CD14-positive monocyte (primary cell): Measurements from ENCODE around the gene SH2D3C. TPM values are rescaled to one million over a fixed set of nuclear protein-coding genes. Genes with fewer than 3 reads are reported as not detected.

Source experiments
- DNase-seq, 3 donors: peaks; one replicate each; pipeline ENCODE4 v3.0.0-alpha.2; 2011 to 2022
- H2AFZ ChIP-seq: 2 replicates; pipeline ENCODE4 v1.6.0; 2012; ENCODE audit warnings: mild to moderate bottlenecking, low read depth, low read length, inconsistent platforms; ENCODE audit not compliant: insufficient read depth, poor library complexity, severe bottlenecking
- H3K27ac ChIP-seq, 2 donors: 1 replicate in 1 of 2; 2 replicates in 1 of 2; pipeline ENCODE4 v1.5.1; 2012 to 2013; ENCODE audit warnings: low read length in 2 of 2, control low read depth in 1 of 2, inconsistent platforms in 1 of 2, low read depth in 1 of 2, mild to moderate bottlenecking in 1 of 2
- H3K27me3 ChIP-seq, 2 donors: one replicate each; pipeline versions ENCODE4 v1.6.0 to v1.6.1; 2011 to 2013; ENCODE audit warnings: low read length in 2 of 2; ENCODE audit not compliant: control insufficient read depth in 2 of 2, insufficient read depth in 2 of 2
- H3K36me3 ChIP-seq, 2 donors: replicated peaks in 1 of 2; 1 replicate in 1 of 2; 2 replicates in 1 of 2; pipeline versions ENCODE4 v1.5.1 to v1.6.1; 2012 to 2013; ENCODE audit warnings: low read length in 2 of 2, control low read depth in 1 of 2, inconsistent platforms in 1 of 2, mild to moderate bottlenecking in 1 of 2; ENCODE audit not compliant: insufficient read depth in 2 of 2, control insufficient read depth in 1 of 2
- H3K4me1 ChIP-seq, 2 donors: 1 replicate in 1 of 2; 2 replicates in 1 of 2; pipeline versions ENCODE4 v1.5.1 to v1.6.1; 2012 to 2013; ENCODE audit warnings: low read length in 2 of 2, control low read depth in 1 of 2, inconsistent platforms in 1 of 2, mild to moderate bottlenecking in 1 of 2, moderate library complexity in 1 of 2; ENCODE audit not compliant: insufficient read depth in 2 of 2, control insufficient read depth in 1 of 2
- H3K4me2 ChIP-seq: replicated peaks from 2 replicates; pipeline ENCODE3; 2012; ENCODE audit warnings: low read length, moderate library complexity, mild to moderate bottlenecking; ENCODE audit not compliant: poor library complexity, severe bottlenecking; ENCODE audit errors: extremely low read depth
- H3K4me3 ChIP-seq, 3 experiments: fragments of 200-600 bp in 1 of 3; sonication (generic) in 1 of 3; replicated peaks in 1 of 3; 1 replicate in 2 of 3; 2 replicates in 1 of 3; pipeline ENCODE4 v1.5.1; 2011 to 2013; ENCODE audit warnings: low read length in 3 of 3, mild to moderate bottlenecking in 3 of 3, control low read depth in 2 of 3, low read depth in 2 of 3, inconsistent platforms in 1 of 3, moderate library complexity in 1 of 3
- H3K79me2 ChIP-seq: 2 replicates; pipeline ENCODE4 v1.6.0; 2012; ENCODE audit warnings: mild to moderate bottlenecking, control low read depth, inconsistent platforms, low read length, moderate library complexity; ENCODE audit not compliant: insufficient read depth
- H3K9ac ChIP-seq: 2 replicates; pipeline ENCODE4 v1.6.0; 2017; ENCODE audit warnings: low read length, mild to moderate bottlenecking; ENCODE audit not compliant: insufficient read depth, poor library complexity, severe bottlenecking
- H3K9me3 ChIP-seq, 2 donors: replicated peaks in 1 of 2; 1 replicate in 1 of 2; 2 replicates in 1 of 2; pipeline versions ENCODE4 v1.5.1 to v1.6.1; 2012 to 2013; ENCODE audit warnings: low read length in 2 of 2, control low read depth in 1 of 2; ENCODE audit not compliant: control insufficient read depth in 1 of 2, insufficient read depth in 1 of 2
- H4K20me1 ChIP-seq: 2 replicates; pipeline ENCODE4 v1.6.0; 2012; ENCODE audit warnings: mild to moderate bottlenecking, low read length, control low read depth, moderate library complexity; ENCODE audit not compliant: insufficient read depth
- H3K27ac Mint-ChIP-seq, 7 donors: one replicate each; pipeline ENCODE4 v1.8.0; 2020; ENCODE audit warnings: mild to moderate bottlenecking in 7 of 7, mixed read lengths in 7 of 7, moderate library complexity in 6 of 7, inconsistent platforms in 2 of 7
- H3K27me3 Mint-ChIP-seq, 3 donors: one replicate each; pipeline ENCODE4 v1.8.0; 2021 to 2022; ENCODE audit warnings: low read depth in 3 of 3, mild to moderate bottlenecking in 3 of 3, mixed read lengths in 3 of 3, moderate library complexity in 3 of 3, inconsistent platforms in 1 of 3
- H3K36me3 Mint-ChIP-seq, 2 donors: one replicate each; pipeline ENCODE4 v1.8.0; 2020; ENCODE audit warnings: mixed read lengths in 2 of 2, inconsistent platforms in 1 of 2, mild to moderate bottlenecking in 1 of 2
- H3K4me1 Mint-ChIP-seq: one replicate; pipeline ENCODE4 v1.8.0; 2020; ENCODE audit warnings: mild to moderate bottlenecking, mixed read lengths
- H3K4me3 Mint-ChIP-seq, 2 donors: one replicate each; pipeline ENCODE4 v1.8.0; 2020; ENCODE audit warnings: mild to moderate bottlenecking in 2 of 2, mixed read lengths in 2 of 2, moderate library complexity in 1 of 2
- H3K9me3 Mint-ChIP-seq, 7 donors: one replicate each; pipeline ENCODE4 v1.8.0; 2020 to 2022; ENCODE audit warnings: mixed read lengths in 7 of 7, mild to moderate bottlenecking in 6 of 7, moderate library complexity in 6 of 7, inconsistent platforms in 2 of 7
- WGBS: methylation state at CpG from one replicate; pipeline ENCODE4 v1.1.5; 2013; ENCODE audit warnings: missing lambda C conversion rate; ENCODE audit not compliant: insufficient coverage; 5-methylcytosine and 5-hydroxymethylcytosine counted together
- intact Hi-C, 2 donors: fragments of 100-400 bp; cut with micrococcal nuclease; formaldehyde crosslinking; loops; one replicate each; pipeline versions ENCODE4 v1.15.0 to v1.15.1; 2023
- polyA plus RNA-seq, 3 donors: library from polyadenylated mRNA; depleted of rRNA in 1 of 3; unstranded in 2 of 3; stranded (reverse) in 1 of 3; fragments of 300-500 nt in 2 of 3; fragments of >200 nt in 1 of 3; fragmentation: Illumina TruSeq in 2 of 3; gene quantifications; 1 replicate in 2 of 3; 2 replicates in 1 of 3; pipeline ENCODE4 v1.2.3, GENCODE V29; 2012 to 2021
- TF ChIP-seq, protein P1 (sequence below): fragments of 200-600 bp; IDR thresholded peaks from one replicate; pipeline ENCODE4 v1.8.0; 2022; ENCODE audit warnings: antibody characterized with exemption, mild to moderate bottlenecking

SH2D3C gene
- polyA plus RNA-seq, 3 donors = 11.5 to 47.3 (median 20.5) TPM

DNA sequence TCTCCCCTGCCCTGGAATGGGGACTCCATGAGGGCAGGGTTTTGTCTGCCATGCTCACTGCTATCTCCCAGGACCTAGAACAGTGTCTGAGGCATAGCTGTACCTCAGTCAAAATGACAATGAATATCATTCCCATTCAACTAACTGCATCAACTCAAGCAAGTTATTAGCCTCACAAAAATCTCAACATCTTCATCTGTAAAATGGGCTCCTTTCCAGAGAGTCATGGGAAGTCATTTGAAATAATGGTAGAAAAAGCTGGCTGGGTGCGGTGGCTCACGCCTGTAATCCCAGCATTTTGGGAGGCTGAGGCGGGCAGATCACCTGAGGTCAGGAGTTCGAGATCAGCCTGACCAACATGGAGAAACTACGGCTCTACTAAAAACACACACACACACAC lies 9.4 kb downstream of the SH2D3C start:
- Mint-ChIP-seq H3K27ac (peak overlapping the region in 5 of 7 donors; percentile 31 to 88 (median 67)), H3K9me3 (no peaks in the 10 kb centered on the region), H3K4me3 (no peak overlapping the region), H3K27me3 (peaks cover 0 to 3% (median 0%) of the 10 kb centered on the region in 3 donors), H3K36me3 (peaks cover 65 to 86% of the 10 kb centered on the region in 2 donors), H3K4me1 (peaks cover 88% of the 10 kb centered on the region)
- peaks cover 98% of the 10 kb centered on the region for H3K79me2 ChIP-seq
- TF ChIP-seq, protein P1, sequence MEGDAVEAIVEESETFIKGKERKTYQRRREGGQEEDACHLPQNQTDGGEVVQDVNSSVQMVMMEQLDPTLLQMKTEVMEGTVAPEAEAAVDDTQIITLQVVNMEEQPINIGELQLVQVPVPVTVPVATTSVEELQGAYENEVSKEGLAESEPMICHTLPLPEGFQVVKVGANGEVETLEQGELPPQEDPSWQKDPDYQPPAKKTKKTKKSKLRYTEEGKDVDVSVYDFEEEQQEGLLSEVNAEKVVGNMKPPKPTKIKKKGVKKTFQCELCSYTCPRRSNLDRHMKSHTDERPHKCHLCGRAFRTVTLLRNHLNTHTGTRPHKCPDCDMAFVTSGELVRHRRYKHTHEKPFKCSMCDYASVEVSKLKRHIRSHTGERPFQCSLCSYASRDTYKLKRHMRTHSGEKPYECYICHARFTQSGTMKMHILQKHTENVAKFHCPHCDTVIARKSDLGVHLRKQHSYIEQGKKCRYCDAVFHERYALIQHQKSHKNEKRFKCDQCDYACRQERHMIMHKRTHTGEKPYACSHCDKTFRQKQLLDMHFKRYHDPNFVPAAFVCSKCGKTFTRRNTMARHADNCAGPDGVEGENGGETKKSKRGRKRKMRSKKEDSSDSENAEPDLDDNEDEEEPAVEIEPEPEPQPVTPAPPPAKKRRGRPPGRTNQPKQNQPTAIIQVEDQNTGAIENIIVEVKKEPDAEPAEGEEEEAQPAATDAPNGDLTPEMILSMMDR = no peak
- H3K27me3 ChIP-seq = no peaks in the 10 kb centered on the region
- intact Hi-C loops = no loop called here
- peaks cover 54 to 78% of the 10 kb centered on the region in 2 donors for H3K4me1 ChIP-seq
- no peak overlapping the region for H3K4me2 ChIP-seq
- H3K9ac ChIP-seq = no peak overlapping the region
- no peak overlapping the region for H3K4me3 ChIP-seq
- H3K27ac ChIP-seq = peak overlapping the region in 1 of 2 donors; percentile 61
- H3K9me3 ChIP-seq = no peaks in the 10 kb centered on the region
- H2AFZ ChIP-seq = no peak overlapping the region
- 100% methylated on average over 4 of the region's 5 CpGs for WGBS
- H3K36me3 ChIP-seq = peaks cover 65 to 92% of the 10 kb centered on the region in 2 donors
- DNase-seq = no peak
- H4K20me1 ChIP-seq = peaks cover 99% of the 10 kb centered on the region

DNA sequence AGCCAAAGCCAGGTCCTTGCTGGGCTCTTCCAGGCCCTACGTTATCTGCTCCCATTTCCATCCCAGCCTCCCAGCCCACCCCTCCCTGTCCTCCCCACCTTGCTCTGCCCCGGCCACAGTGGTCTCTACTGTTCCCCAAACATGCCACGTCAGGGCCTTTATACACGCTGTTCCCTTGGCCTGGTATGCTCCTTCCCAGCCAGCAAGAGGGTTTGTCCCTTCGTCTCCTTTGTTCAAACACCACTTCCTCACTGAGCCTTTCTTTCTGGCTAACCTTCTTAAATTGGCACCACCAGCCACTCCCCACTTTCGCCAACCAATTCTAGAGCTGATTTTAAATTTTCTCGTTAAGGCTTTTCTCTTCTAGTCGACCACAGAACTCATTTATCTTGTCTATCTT lies 9.8 kb downstream of the SH2D3C start:
- TF ChIP-seq, protein P1 = no peak
- Histone ChIP-seq H3K4me3 (no peak overlapping the region), H3K9ac (no peak overlapping the region), H3K4me2 (no peak overlapping the region), H3K27me3 (no peaks in the 10 kb centered on the region), H3K27ac (peak overlapping the region in 1 of 2 donors; percentile 61), H3K36me3 (peaks cover 61 to 88% of the 10 kb centered on the region in 2 donors), H3K4me1 (peaks cover 54 to 78% of the 10 kb centered on the region in 2 donors), H2AFZ (no peak overlapping the region), H4K20me1 (peaks cover 99% of the 10 kb centered on the region), H3K9me3 (no peaks in the 10 kb centered on the region), H3K79me2 (peaks cover 98% of the 10 kb centered on the region)
- no peaks in the 10 kb centered on the region for H3K9me3 Mint-ChIP-seq
- peaks cover 0 to 3% (median 0%) of the 10 kb centered on the region in 3 donors for H3K27me3 Mint-ChIP-seq
- intact Hi-C loops = no loop called here
- H3K36me3 Mint-ChIP-seq = peaks cover 65 to 86% of the 10 kb centered on the region in 2 donors
- peak overlapping the region in 6 of 7 donors; percentile 31 to 88 (median 76) for H3K27ac Mint-ChIP-seq
- 42% methylated on average over 7 of the region's 8 CpGs for WGBS
- H3K4me3 Mint-ChIP-seq = no peak overlapping the region
- peaks cover 88% of the 10 kb centered on the region for H3K4me1 Mint-ChIP-seq
- DNase-seq = no peak
